ENCODE measurements around the gene FN1. TPM values are rescaled to one million over a fixed set of nuclear protein-coding genes. Genes with fewer than 3 reads are reported as not detected.

Gene FN1
- total and polyA plus RNA-seq, 7 donors = 16.0 to 64.3 (median 40.3) TPM

DNA sequence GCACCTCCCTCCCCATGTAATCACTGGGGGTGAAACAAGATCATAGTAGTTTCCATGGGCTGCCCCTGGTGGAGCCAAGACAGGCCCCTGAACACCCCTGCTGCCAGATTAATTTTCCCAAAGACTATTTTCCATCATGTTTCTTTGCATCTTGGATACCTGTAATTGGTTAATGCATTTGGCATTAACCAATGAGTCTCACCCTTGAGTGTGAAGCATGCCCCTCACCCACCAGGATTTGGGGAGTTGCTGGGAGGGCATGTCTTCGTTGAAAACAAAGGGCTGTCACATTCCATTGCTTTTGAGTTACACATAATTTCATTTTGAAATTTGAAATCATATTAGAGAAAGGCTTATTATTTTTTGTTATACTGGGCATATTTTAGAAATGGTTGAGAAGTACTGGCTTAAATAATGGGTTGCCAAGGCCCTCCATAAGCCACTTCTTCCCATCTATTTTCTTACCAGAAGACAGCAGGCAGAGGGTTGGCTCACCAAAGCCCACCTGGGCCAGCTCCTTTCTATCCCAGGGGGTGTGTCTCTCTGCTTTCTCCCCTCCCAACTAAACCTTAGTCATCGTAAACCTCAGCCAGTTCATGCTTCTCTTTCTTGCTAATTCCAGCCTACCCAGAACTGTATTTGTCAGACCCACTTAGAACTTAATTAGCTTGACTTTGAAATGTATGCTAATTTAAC is 72.3 kb downstream of the FN1 start:
- Histone ChIP-seq H3K27me3 (ENCODE audit: insufficient read depth in 3 of 3, low read length in 2 of 3) (no peaks in the 10 kb centered on the region), H3K27ac (no peak overlapping the region), H3K9me3 (no peaks in the 10 kb centered on the region), H3K4me1 (no peaks in the 10 kb centered on the region), H3K4me3 (no peak overlapping the region), H3K36me3 (ENCODE audit: insufficient read depth in 1 of 2, low read depth in 1 of 2) (peaks cover 3 to 71% of the 10 kb centered on the region in 2 donors)
- no peak for ATAC-seq
- intact Hi-C loops (cut with DNase I) = no loop called here
- 70 to 83% (median 81%) methylated on average over 2 of the region's 2 CpGs for WGBS, 3 donors
- no peak for DNase-seq
- TF ChIP-seq, protein P1, sequence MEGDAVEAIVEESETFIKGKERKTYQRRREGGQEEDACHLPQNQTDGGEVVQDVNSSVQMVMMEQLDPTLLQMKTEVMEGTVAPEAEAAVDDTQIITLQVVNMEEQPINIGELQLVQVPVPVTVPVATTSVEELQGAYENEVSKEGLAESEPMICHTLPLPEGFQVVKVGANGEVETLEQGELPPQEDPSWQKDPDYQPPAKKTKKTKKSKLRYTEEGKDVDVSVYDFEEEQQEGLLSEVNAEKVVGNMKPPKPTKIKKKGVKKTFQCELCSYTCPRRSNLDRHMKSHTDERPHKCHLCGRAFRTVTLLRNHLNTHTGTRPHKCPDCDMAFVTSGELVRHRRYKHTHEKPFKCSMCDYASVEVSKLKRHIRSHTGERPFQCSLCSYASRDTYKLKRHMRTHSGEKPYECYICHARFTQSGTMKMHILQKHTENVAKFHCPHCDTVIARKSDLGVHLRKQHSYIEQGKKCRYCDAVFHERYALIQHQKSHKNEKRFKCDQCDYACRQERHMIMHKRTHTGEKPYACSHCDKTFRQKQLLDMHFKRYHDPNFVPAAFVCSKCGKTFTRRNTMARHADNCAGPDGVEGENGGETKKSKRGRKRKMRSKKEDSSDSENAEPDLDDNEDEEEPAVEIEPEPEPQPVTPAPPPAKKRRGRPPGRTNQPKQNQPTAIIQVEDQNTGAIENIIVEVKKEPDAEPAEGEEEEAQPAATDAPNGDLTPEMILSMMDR (IDR thresholded peaks at IDR 0.05) = no peak

DNA sequence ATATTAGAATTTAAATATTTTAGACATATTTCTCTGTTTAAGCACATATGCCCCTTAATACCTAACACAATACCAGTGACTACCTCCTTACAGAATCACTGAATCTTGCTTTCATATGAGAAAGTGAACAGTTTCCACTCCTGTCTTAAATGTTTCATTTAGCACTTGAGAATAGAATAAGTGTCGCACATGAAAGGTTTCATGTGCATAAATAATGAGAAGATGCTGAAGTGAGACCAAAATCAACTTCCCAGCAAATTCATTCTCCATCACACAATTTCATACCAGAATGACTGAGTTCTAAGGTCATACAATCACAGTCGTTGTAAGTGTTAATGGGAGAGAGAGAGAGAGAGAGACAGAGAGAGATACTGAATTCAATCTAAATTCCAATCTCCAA is 72.8 kb downstream of the FN1 start:
- Histone ChIP-seq H3K36me3 (ENCODE audit: insufficient read depth in 1 of 2, low read depth in 1 of 2) (peaks cover 3 to 70% of the 10 kb centered on the region in 2 donors), H3K4me3 (no peak overlapping the region)

DNA sequence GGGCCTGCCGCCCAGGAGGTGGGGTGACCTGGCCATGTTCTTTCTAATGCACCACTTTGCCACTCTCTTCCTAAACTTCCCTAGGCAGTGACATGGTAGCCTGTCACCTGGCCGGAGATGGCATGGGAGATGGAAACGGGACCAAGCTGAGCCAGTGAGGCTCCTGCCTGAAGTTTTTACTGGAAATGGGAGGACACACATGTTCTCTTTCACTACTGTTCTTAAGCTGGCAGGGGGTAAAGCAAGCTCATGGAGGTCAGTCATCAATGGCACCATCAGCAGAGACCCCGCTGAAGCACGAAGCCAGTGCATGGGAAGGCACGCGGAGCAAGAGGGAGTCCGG is 73.3 kb downstream of the FN1 start:
- intact Hi-C loops (cut with DNase I) = no loop called here
- 94 to 96% (median 95%) methylated on average over 8 of the region's 8 CpGs for WGBS, 3 donors
- Histone ChIP-seq H3K4me1 (no peaks in the 10 kb centered on the region), H3K4me3 (no peak overlapping the region), H3K9me3 (no peaks in the 10 kb centered on the region), H3K36me3 (ENCODE audit: insufficient read depth in 1 of 2, low read depth in 1 of 2) (peaks cover 3 to 65% of the 10 kb centered on the region in 2 donors), H3K27ac (no peak overlapping the region), H3K27me3 (ENCODE audit: insufficient read depth in 3 of 3, low read length in 2 of 3) (no peaks in the 10 kb centered on the region)
- ATAC-seq (no peak), DNase-seq (no peak)
- TF ChIP-seq, protein P1 (IDR thresholded peaks at IDR 0.05) = no peak

More for the DNA sequence above, 72.8 kb downstream of the FN1 start:
- DNase-seq = no peak
- Histone ChIP-seq H3K9me3 (no peaks in the 10 kb centered on the region), H3K4me1 (no peaks in the 10 kb centered on the region), H3K27ac (no peak overlapping the region), H3K27me3 (ENCODE audit: insufficient read depth in 3 of 3, low read length in 2 of 3) (no peaks in the 10 kb centered on the region)
- 80 to 83% (median 83%) methylated on average over 2 of the region's 2 CpGs for WGBS, 3 donors
- no peak for ATAC-seq
- TF ChIP-seq, protein P1 (IDR thresholded peaks at IDR 0.05) = no peak
- intact Hi-C loops (cut with DNase I) = no loop called here

DNA sequence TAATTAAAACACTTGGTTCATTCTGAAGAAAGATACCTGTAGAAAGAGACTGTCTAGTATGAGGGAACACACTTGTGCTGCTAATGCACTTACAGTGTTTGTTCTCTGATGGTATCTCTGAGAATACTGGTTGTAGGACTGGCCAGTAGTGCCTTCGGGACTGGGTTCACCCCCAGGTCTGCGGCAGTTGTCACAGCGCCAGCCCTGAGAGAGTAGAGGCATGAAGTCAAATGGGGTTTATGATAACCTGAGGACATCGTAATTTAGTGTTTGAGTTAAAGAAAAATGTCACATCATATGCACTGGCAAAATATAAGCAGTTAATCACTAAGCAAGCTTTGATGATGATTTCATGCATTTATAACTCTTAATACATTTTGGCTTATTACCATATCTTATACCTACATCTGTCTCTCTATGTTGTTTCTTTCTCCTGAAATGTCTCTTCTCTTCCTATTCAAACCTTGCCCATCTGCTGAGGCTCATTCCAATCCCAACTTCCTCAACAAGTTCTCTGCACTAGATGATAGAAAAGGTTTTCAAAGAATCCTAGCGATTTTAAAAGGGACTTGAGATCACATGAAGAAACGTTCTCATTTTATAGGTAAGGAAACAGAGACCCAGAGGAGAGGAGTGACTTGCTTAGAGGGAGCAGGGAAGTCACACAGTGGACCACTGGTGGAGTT is 73.8 kb downstream of the FN1 start:
- no peak for ATAC-seq
- H3K36me3 ChIP-seq (ENCODE audit: insufficient read depth in 1 of 2, low read depth in 1 of 2) = peaks cover 3 to 59% of the 10 kb centered on the region in 2 donors
- H3K4me1 ChIP-seq = no peaks in the 10 kb centered on the region
- no peak overlapping the region for H3K4me3 ChIP-seq
- intact Hi-C loops (cut with DNase I) = no loop called here
- no peak for DNase-seq
- H3K27me3 ChIP-seq (ENCODE audit: insufficient read depth in 3 of 3, low read length in 2 of 3) = no peaks in the 10 kb centered on the region
- TF ChIP-seq, protein P1 (IDR thresholded peaks at IDR 0.05) = no peak
- H3K9me3 ChIP-seq = no peaks in the 10 kb centered on the region
- no peak overlapping the region for H3K27ac ChIP-seq
- WGBS, 3 donors = 79 to 81% (median 80%) methylated on average over 6 of the region's 6 CpGs
